Fibroblast of skin of abdomen (primary cell): Measurements from ENCODE around the gene SPNS3.

Source experiments
- DNase-seq: peaks from one replicate; pipeline ENCODE4 v3.0.0-alpha.2; 2013

The SPNS3 gene

GRCh38 chr17:4512156-4513112, 78.7 kb downstream of the SPNS3 start:
- no peak for DNase-seq

GRCh38 chr17:4513113-4514032, 79.6 kb downstream of the SPNS3 start:
- no peak for DNase-seq

GRCh38 chr17:4514206-4514605, 80.5 kb downstream of the SPNS3 start:
- DNase-seq = no peak

- no peak for DNase-seq
Observed at GRCh38 chr17:4514779-4515178, 81.0 kb downstream of the SPNS3 start.

- no peak for DNase-seq
Observed at GRCh38 chr17:4515501-4515900, 81.8 kb downstream of the SPNS3 start.

GRCh38 chr17:4516735-4517134, 83.0 kb downstream of the SPNS3 start:
- DNase-seq = no peak

- no peak for DNase-seq
Observed at GRCh38 chr17:4518901-4519300, 85.2 kb downstream of the SPNS3 start.

GRCh38 chr17:4519361-4519788, 85.6 kb downstream of the SPNS3 start:
- DNase-seq = no peak

- no peak for DNase-seq
Observed at GRCh38 chr17:4520060-4520893, 86.5 kb downstream of the SPNS3 start.

GRCh38 chr17:4520894-4521600, 87.3 kb downstream of the SPNS3 start:
- DNase-seq = peak; percentile 23

GRCh38 chr17:4522661-4523060, 88.9 kb downstream of the SPNS3 start:
- no peak for DNase-seq

GRCh38 chr17:4523946-4524345, 90.2 kb downstream of the SPNS3 start:
- no peak for DNase-seq

GRCh38 chr17:4525691-4526397, 92.1 kb downstream of the SPNS3 start:
- DNase-seq = no peak

- DNase-seq = no peak
Observed at GRCh38 chr17:4527134-4527533, 93.4 kb downstream of the SPNS3 start.

- no peak for DNase-seq
Observed at GRCh38 chr17:4527566-4528125, 93.9 kb downstream of the SPNS3 start.

- DNase-seq = no peak
Observed at GRCh38 chr17:4529533-4530152, 95.9 kb downstream of the SPNS3 start.

GRCh38 chr17:4530799-4531730, 97.3 kb downstream of the SPNS3 start:
- DNase-seq = peak; percentile 13

- DNase-seq = no peak
Observed at GRCh38 chr17:4531988-4532736, 98.4 kb downstream of the SPNS3 start.
